T-helper 17 cell (primary cell): ENCODE data around the gene KCNC2. TPM values are rescaled to one million over a fixed set of nuclear protein-coding genes. Genes with fewer than 3 reads are reported as not detected.
"Not testable (repeated sequence)": the region's sequence is repeated elsewhere in the genome, so short reads cannot be mapped to it uniquely, and the experiment has no call there.

Experiments used
- ATAC-seq: fragments of 150-1000 bp; cut with Tn5 transposase; 2 replicates; pipeline ENCODE4 v1.10.0; 2021; ENCODE audit warnings: mild to moderate bottlenecking, moderate library complexity
- DNase-seq, 3 donors: peaks; one replicate each; pipeline versions ENCODE4 v3.0.0 to v3.0.0-alpha.2; 2020 to 2021
- H3K9me3 ChIP-seq: one replicate; pipeline ENCODE4 v1.7.0; 2013; ENCODE audit warnings: low read length, mild to moderate bottlenecking; ENCODE audit not compliant: control insufficient read depth, poor library complexity, severe bottlenecking
- H3K27ac Mint-ChIP-seq: one replicate; pipeline ENCODE4 v1.8.0; 2022; ENCODE audit warnings: mild to moderate bottlenecking, moderate library complexity, mixed read lengths
- H3K27me3 Mint-ChIP-seq: one replicate; pipeline ENCODE4 v1.8.0; 2022; ENCODE audit warnings: mixed read lengths
- H3K36me3 Mint-ChIP-seq: one replicate; pipeline ENCODE4 v1.8.0; 2022; ENCODE audit warnings: low read depth, mixed read lengths
- H3K4me1 Mint-ChIP-seq: one replicate; pipeline ENCODE4 v1.8.0; 2022; ENCODE audit warnings: mild to moderate bottlenecking, mixed read lengths
- H3K4me3 Mint-ChIP-seq: one replicate; pipeline ENCODE4 v1.8.0; 2022; ENCODE audit warnings: mild to moderate bottlenecking, moderate library complexity, mixed read lengths
- total RNA-seq, 4 donors: library from RNA in 2 of 4; stranded (reverse) in 2 of 4; gene quantifications; one replicate each; pipeline ENCODE4 v1.2.3 and lab custom pipeline; 2022 to 2026

The KCNC2 gene
- total RNA-seq, 2 donors from 2014 or later = not detected

- H3K27ac Mint-ChIP-seq = no peak overlapping the region
These were observed 15.4 kb downstream of the KCNC2 start for GRCh38 chr12:75194250-75194649.

GRCh38 chr12:75192196-75192595 is 17.4 kb downstream of the KCNC2 start:
- ATAC-seq = no peak
- H3K4me1 Mint-ChIP-seq = no peaks in the 10 kb centered on the region
- DNase-seq = no peak
- no peaks in the 10 kb centered on the region for H3K36me3 Mint-ChIP-seq
- H3K4me3 Mint-ChIP-seq = no peak overlapping the region
- no peaks in the 10 kb centered on the region for H3K9me3 ChIP-seq
- no peak overlapping the region for H3K27ac Mint-ChIP-seq
- no peaks in the 10 kb centered on the region for H3K27me3 Mint-ChIP-seq

More at GRCh38 chr12:75194250-75194649, 15.4 kb downstream of the KCNC2 start:
- H3K4me3 Mint-ChIP-seq = no peak overlapping the region
- H3K36me3 Mint-ChIP-seq = no peaks in the 10 kb centered on the region
- H3K9me3 ChIP-seq = no peaks in the 10 kb centered on the region
- no peaks in the 10 kb centered on the region for H3K27me3 Mint-ChIP-seq
- no peak for DNase-seq
- ATAC-seq = no peak
- H3K4me1 Mint-ChIP-seq = no peaks in the 10 kb centered on the region

- ATAC-seq = no peak
- H3K4me3 Mint-ChIP-seq = no peak overlapping the region
- no peak overlapping the region for H3K27ac Mint-ChIP-seq
- H3K36me3 Mint-ChIP-seq = no peaks in the 10 kb centered on the region
- H3K27me3 Mint-ChIP-seq = no peaks in the 10 kb centered on the region
- H3K9me3 ChIP-seq = no peaks in the 10 kb centered on the region
- DNase-seq = no peak
- H3K4me1 Mint-ChIP-seq = no peaks in the 10 kb centered on the region
These were observed 18.8 kb downstream of the KCNC2 start for GRCh38 chr12:75190846-75191245.

- H3K4me1 Mint-ChIP-seq, H3K27me3 Mint-ChIP-seq, DNase-seq, H3K36me3 Mint-ChIP-seq, H3K9me3 ChIP-seq, H3K27ac Mint-ChIP-seq, ATAC-seq, H3K4me3 Mint-ChIP-seq: not testable (repeated sequence)
These were observed 23.8 kb downstream of the KCNC2 start for GRCh38 chr12:75185881-75186280.

GRCh38 chr12:75184516-75184915 is 25.1 kb downstream of the KCNC2 start:
- H3K9me3 ChIP-seq = no peaks in the 10 kb centered on the region
- Mint-ChIP-seq H3K27me3 (no peaks in the 10 kb centered on the region), H3K36me3 (no peaks in the 10 kb centered on the region), H3K27ac (no peak overlapping the region), H3K4me1 (no peaks in the 10 kb centered on the region), H3K4me3 (no peak overlapping the region)
- DNase-seq (no peak), ATAC-seq (no peak)

GRCh38 chr12:75183967-75184366 is 25.7 kb downstream of the KCNC2 start:
- no peak for DNase-seq
- no peaks in the 10 kb centered on the region for H3K36me3 Mint-ChIP-seq

GRCh38 chr12:75177997-75178396 is 31.6 kb downstream of the KCNC2 start:
- Mint-ChIP-seq H3K27me3 (no peaks in the 10 kb centered on the region), H3K36me3 (no peaks in the 10 kb centered on the region), H3K4me3 (no peak overlapping the region), H3K27ac (no peak overlapping the region), H3K4me1 (no peaks in the 10 kb centered on the region)
- no peaks in the 10 kb centered on the region for H3K9me3 ChIP-seq
- DNase-seq = no peak
- ATAC-seq = no peak

More at GRCh38 chr12:75183967-75184366, 25.7 kb downstream of the KCNC2 start:
- Mint-ChIP-seq H3K27me3 (no peaks in the 10 kb centered on the region), H3K4me3 (no peak overlapping the region), H3K27ac (no peak overlapping the region), H3K4me1 (no peaks in the 10 kb centered on the region)
- ATAC-seq = no peak
- H3K9me3 ChIP-seq = no peaks in the 10 kb centered on the region

- Mint-ChIP-seq H3K4me3 (no peak overlapping the region), H3K27me3 (no peaks in the 10 kb centered on the region)
These were observed 37.0 kb downstream of the KCNC2 start for GRCh38 chr12:75172611-75173010.

GRCh38 chr12:75170640-75171185 is 38.9 kb downstream of the KCNC2 start:
- no peaks in the 10 kb centered on the region for H3K36me3 Mint-ChIP-seq
- no peak overlapping the region for H3K27ac Mint-ChIP-seq
- no peaks in the 10 kb centered on the region for H3K27me3 Mint-ChIP-seq
- DNase-seq (no peak), ATAC-seq (no peak)
- no peaks in the 10 kb centered on the region for H3K9me3 ChIP-seq
- H3K4me3 Mint-ChIP-seq = no peak overlapping the region
- H3K4me1 Mint-ChIP-seq = no peaks in the 10 kb centered on the region

More at GRCh38 chr12:75172611-75173010, 37.0 kb downstream of the KCNC2 start:
- DNase-seq = no peak
- no peaks in the 10 kb centered on the region for H3K36me3 Mint-ChIP-seq
- ATAC-seq = no peak
- no peaks in the 10 kb centered on the region for H3K4me1 Mint-ChIP-seq
- no peak overlapping the region for H3K27ac Mint-ChIP-seq
- H3K9me3 ChIP-seq = no peaks in the 10 kb centered on the region

GRCh38 chr12:75162845-75163244 is 46.8 kb downstream of the KCNC2 start:
- no peaks in the 10 kb centered on the region for H3K36me3 Mint-ChIP-seq
- no peak for DNase-seq
- no peak for ATAC-seq
- H3K4me1 Mint-ChIP-seq = no peaks in the 10 kb centered on the region
- no peaks in the 10 kb centered on the region for H3K27me3 Mint-ChIP-seq
- no peak overlapping the region for H3K4me3 Mint-ChIP-seq
- no peak overlapping the region for H3K27ac Mint-ChIP-seq
- H3K9me3 ChIP-seq = no peaks in the 10 kb centered on the region

- ATAC-seq (no peak), DNase-seq (no peak)
- H3K27ac Mint-ChIP-seq = no peak overlapping the region
- H3K27me3 Mint-ChIP-seq = no peaks in the 10 kb centered on the region
- H3K36me3 Mint-ChIP-seq = no peaks in the 10 kb centered on the region
- H3K9me3 ChIP-seq = no peaks in the 10 kb centered on the region
- no peak overlapping the region for H3K4me3 Mint-ChIP-seq
- H3K4me1 Mint-ChIP-seq = no peaks in the 10 kb centered on the region
These were observed 48.2 kb downstream of the KCNC2 start for GRCh38 chr12:75161488-75161887.

- no peaks in the 10 kb centered on the region for H3K9me3 ChIP-seq
- Mint-ChIP-seq H3K4me3 (no peak overlapping the region), H3K27ac (no peak overlapping the region), H3K27me3 (no peaks in the 10 kb centered on the region), H3K36me3 (no peaks in the 10 kb centered on the region), H3K4me1 (no peaks in the 10 kb centered on the region)
- no peak for DNase-seq
- no peak for ATAC-seq
These were observed 52.3 kb downstream of the KCNC2 start for GRCh38 chr12:75157385-75157784.

GRCh38 chr12:75155962-75156361 is 53.7 kb downstream of the KCNC2 start:
- no peaks in the 10 kb centered on the region for H3K4me1 Mint-ChIP-seq

GRCh38 chr12:75154388-75154787 is 55.3 kb downstream of the KCNC2 start:
- Mint-ChIP-seq H3K4me3 (no peak overlapping the region), H3K4me1 (no peaks in the 10 kb centered on the region), H3K36me3 (no peaks in the 10 kb centered on the region), H3K27me3 (no peaks in the 10 kb centered on the region), H3K27ac (no peak overlapping the region)
- DNase-seq (no peak), ATAC-seq (no peak)
- no peaks in the 10 kb centered on the region for H3K9me3 ChIP-seq

More at GRCh38 chr12:75155962-75156361, 53.7 kb downstream of the KCNC2 start:
- Mint-ChIP-seq H3K36me3 (no peaks in the 10 kb centered on the region), H3K27me3 (no peaks in the 10 kb centered on the region), H3K4me3 (no peak overlapping the region), H3K27ac (no peak overlapping the region)
- H3K9me3 ChIP-seq = no peaks in the 10 kb centered on the region
- DNase-seq (no peak), ATAC-seq (no peak)
